ENCODE results near the gene IFI35. TPM values are rescaled to one million over a fixed set of nuclear protein-coding genes. Genes with fewer than 3 reads are reported as not detected.

Gene IFI35
- total and polyA plus RNA-seq, 2 of the 8 experiments (the other 6 are each of a cell fraction or from before 2014, with no cell fraction given), result 2.5 to 4.7 TPM

GRCh38 chr17:43033948-43034881 lies 27.6 kb downstream of the IFI35 start:
- 33% methylated on average over 12 of the region's 12 CpGs; no CpG with 5 or more reads in 1 of the 2 experiments for WGBS, 2 experiments (ENCODE audit: extremely low coverage in 1 of 2, insufficient coverage in 1 of 2, insufficient read length in 1 of 2, insufficient replicate concordance in 2 of 2, low coverage in 1 of 2, low lambda C conversion rate in 2 of 2, missing lambda C conversion rate in 1 of 2)
- H3K4me3 ChIP-seq (ENCODE audit: extremely low read depth in 1 of 4, insufficient read depth in 2 of 4, low read depth in 3 of 4, low read length in 4 of 4), result peak overlapping the region in 3 of 4 experiments; percentile 6 to 48 (median 14); a peak in 4 of 8 replicates
- H3K9ac ChIP-seq (replicated peaks in 1 of 4; ENCODE audit: extremely low read depth in 1 of 4, low read depth in 3 of 4, low read length in 3 of 4), result peak overlapping the region in 1 of 4 experiments; percentile 48; a peak in 3 of 7 replicates
- POLR2A ChIA-PET (ENCODE audit: partially characterized antibody), result interaction anchor here (0.8 to 3.4 kb wide), 12 partner anchors 9 to 281 kb away, joined by 3 to 12 read pairs (median 4); partner anchors contain the start of genes BRCA1, RPL27 and VAT1
- H3K36me3 ChIP-seq (ENCODE audit: control insufficient read depth in 2 of 4, insufficient read depth in 4 of 4, low read length in 3 of 4), result peaks cover 0 to 5% (median 0%) of the 10 kb centered on the region in 4 experiments; a peak in 1 of 8 replicates
- peak overlapping the region; percentile 88 for H2BK20ac ChIP-seq (ENCODE audit: low read length)
- H2AK5ac ChIP-seq (ENCODE audit: low read depth, low read length), result no peak overlapping the region
- peak overlapping the region; percentile 13; the same call in 1 of the 2 replicates for H2BK15ac ChIP-seq (ENCODE audit: low read length)
- H4K91ac ChIP-seq (replicated peaks; ENCODE audit: insufficient read length, low read length), result peak overlapping the region; percentile 78
- peaks cover 14 to 30% (median 25%) of the 10 kb centered on the region in 4 experiments for H3K4me1 ChIP-seq (replicated peaks in 1 of 4; ENCODE audit: control insufficient read depth in 3 of 4, insufficient read depth in 4 of 4, low read length in 3 of 4)
- DNase-seq (ENCODE audit: low read depth in 1 of 2, low spot score in 2 of 2), result no peak
- H3K23ac ChIP-seq (ENCODE audit: insufficient read length), result peak overlapping the region; percentile 22
- H3K23me2 ChIP-seq (ENCODE audit: low read depth, low read length), result peaks cover 2% of the 10 kb centered on the region; the same call in 1 of the 2 replicates
- H3K4ac ChIP-seq (replicated peaks; ENCODE audit: insufficient read length, low read depth, low read length), result peak overlapping the region; percentile 59
- H4K8ac ChIP-seq (ENCODE audit: extremely low read depth, insufficient read depth, low read length), result peak overlapping the region; percentile 68; the same call in 1 of the 2 replicates
- peak overlapping the region; percentile 26 for H2BK120ac ChIP-seq (replicated peaks; ENCODE audit: low read depth, low read length)
- peak overlapping the region; percentile 40; the same call in 1 of the 2 replicates for H2BK12ac ChIP-seq (ENCODE audit: low read depth, low read length)
- no peaks in the 10 kb centered on the region for H3K79me1 ChIP-seq (ENCODE audit: low read depth, low read length)
- H3K27me3 ChIP-seq (replicated peaks in 1 of 4; ENCODE audit: control insufficient read depth in 3 of 4, extremely low read depth in 1 of 4, insufficient read depth in 3 of 4, low read length in 3 of 4), result no peaks in the 10 kb centered on the region
- peak overlapping the region; percentile 50; the same call in 1 of the 2 replicates for H2BK5ac ChIP-seq (ENCODE audit: low read depth, low read length)
- H4K20me1 ChIP-seq (replicated peaks in 1 of 2; ENCODE audit: control insufficient read depth in 1 of 2, insufficient read depth in 2 of 2, low read length in 2 of 2), result no peaks in the 10 kb centered on the region
- H3K27ac ChIP-seq (ENCODE audit: low read depth, low read length), result peak overlapping the region; percentile 64
- CTCF ChIA-PET (ENCODE audit: partially characterized antibody), result interaction anchor here (0.5 to 5.0 kb wide), 10 partner anchors 8 to 330 kb away, joined by 3 to 26 read pairs (median 4); partner anchors contain the start of genes RND2 and RPL27
- peak overlapping the region; percentile 72 for H3K18ac ChIP-seq (ENCODE audit: extremely low read depth, low read length)
- peak overlapping the region; percentile 64 to 82 for H3K4me2 ChIP-seq (ENCODE audit: insufficient read depth in 1 of 2, low read depth in 2 of 2, low read length in 2 of 2)
- no peak overlapping the region for H3K14ac ChIP-seq (ENCODE audit: insufficient read length)
- H3K56ac ChIP-seq (replicated peaks; ENCODE audit: insufficient read length, low read depth, low read length), result no peak overlapping the region
- H2AFZ ChIP-seq (ENCODE audit: low read length), result 0 out of 2 replicates have a peak overlapping the region, but pooled peaks have one; percentile 15
- H3K9me3 ChIP-seq (ENCODE audit: insufficient read depth in 2 of 2, low read depth in 1 of 2, low read length in 1 of 2), result no peaks in the 10 kb centered on the region
- peak overlapping the region; percentile 90 for H4K5ac ChIP-seq (ENCODE audit: insufficient read length, low read depth, low read length)
- FAIRE-seq, result no peak
- H3K79me2 ChIP-seq (ENCODE audit: control insufficient read depth in 1 of 2, insufficient read depth in 2 of 2, low read length in 2 of 2), result no peaks in the 10 kb centered on the region
- TF ChIP-seq RBBP5 (IDR thresholded peaks at IDR 0.05; ENCODE audit: borderline replicate concordance, low read depth, low read length), result peak; percentile 64; the same call in 1 of the 2 replicates
- no peak for TF ChIP-seq BCL11A (IDR thresholded peaks at IDR 0.05; ENCODE audit: low read depth in 2 of 2, low read length in 2 of 2)
- TF ChIP-seq POU5F1 (IDR thresholded peaks at IDR 0.05; ENCODE audit: low read depth, low read length), result no peak
- TF ChIP-seq ASH2L (IDR thresholded peaks at IDR 0.05; ENCODE audit: low read length), result peak; percentile 80
- no peak for TF ChIP-seq POLR2AphosphoS5 (IDR thresholded peaks at IDR 0.05; ENCODE audit: low read depth, low read length)
- no peak for TF ChIP-seq SIN3A (conservative IDR thresholded peaks at IDR 0.05 in 1 of 2, IDR thresholded peaks at IDR 0.05 in 1 of 2; ENCODE audit: low read depth in 1 of 2, low read length in 2 of 2)
- no peak for TF ChIP-seq E2F6 (IDR thresholded peaks at IDR 0.05)
- no peak for TF ChIP-seq CREB1 (IDR thresholded peaks at IDR 0.05)
- TF ChIP-seq JUN (IDR thresholded peaks at IDR 0.05; ENCODE audit: low read depth, low read length), result no peak
- TF ChIP-seq CHD1 (IDR thresholded peaks at IDR 0.05; ENCODE audit: low read depth, low read length), result no peak

All from H1 (cell line).